Measurements from ENCODE around the gene NELL1. TPM values are rescaled to one million over a fixed set of nuclear protein-coding genes. Genes with fewer than 3 reads are reported as not detected.

Gene NELL1
- total and polyA plus RNA-seq, 8 donors = 0.24 to 1.8 (median 0.71) TPM; not detected in 2

GRCh38 chr11:21148376-21148775, 479.0 kb downstream of the NELL1 start:
- intact Hi-C loops (cut with DNase I) = no loop called here
- no peaks in the 10 kb centered on the region for H3K27me3 ChIP-seq
- no peaks in the 10 kb centered on the region for H3K36me3 ChIP-seq
- DNase-seq (no peak), ATAC-seq (no peak)
- H3K4me3 ChIP-seq = no peak overlapping the region
- TF ChIP-seq, protein P1, sequence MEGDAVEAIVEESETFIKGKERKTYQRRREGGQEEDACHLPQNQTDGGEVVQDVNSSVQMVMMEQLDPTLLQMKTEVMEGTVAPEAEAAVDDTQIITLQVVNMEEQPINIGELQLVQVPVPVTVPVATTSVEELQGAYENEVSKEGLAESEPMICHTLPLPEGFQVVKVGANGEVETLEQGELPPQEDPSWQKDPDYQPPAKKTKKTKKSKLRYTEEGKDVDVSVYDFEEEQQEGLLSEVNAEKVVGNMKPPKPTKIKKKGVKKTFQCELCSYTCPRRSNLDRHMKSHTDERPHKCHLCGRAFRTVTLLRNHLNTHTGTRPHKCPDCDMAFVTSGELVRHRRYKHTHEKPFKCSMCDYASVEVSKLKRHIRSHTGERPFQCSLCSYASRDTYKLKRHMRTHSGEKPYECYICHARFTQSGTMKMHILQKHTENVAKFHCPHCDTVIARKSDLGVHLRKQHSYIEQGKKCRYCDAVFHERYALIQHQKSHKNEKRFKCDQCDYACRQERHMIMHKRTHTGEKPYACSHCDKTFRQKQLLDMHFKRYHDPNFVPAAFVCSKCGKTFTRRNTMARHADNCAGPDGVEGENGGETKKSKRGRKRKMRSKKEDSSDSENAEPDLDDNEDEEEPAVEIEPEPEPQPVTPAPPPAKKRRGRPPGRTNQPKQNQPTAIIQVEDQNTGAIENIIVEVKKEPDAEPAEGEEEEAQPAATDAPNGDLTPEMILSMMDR (IDR thresholded peaks at IDR 0.05) = no peak
- no peaks in the 10 kb centered on the region for H3K4me1 ChIP-seq
- H3K27ac ChIP-seq = no peak overlapping the region
- no peaks in the 10 kb centered on the region for H3K9me3 ChIP-seq

GRCh38 chr11:21160140-21160539, 490.8 kb downstream of the NELL1 start:
- no peak for DNase-seq
- Histone ChIP-seq H3K27ac (no peak overlapping the region), H3K9me3 (no peaks in the 10 kb centered on the region), H3K27me3 (no peaks in the 10 kb centered on the region), H3K4me3 (no peak overlapping the region), H3K4me1 (no peaks in the 10 kb centered on the region), H3K36me3 (no peaks in the 10 kb centered on the region)
- TF ChIP-seq, protein P1 (IDR thresholded peaks at IDR 0.05) = no peak
- ATAC-seq = no peak
- intact Hi-C loops (cut with DNase I) = no loop called here

GRCh38 chr11:21169639-21170038, 500.3 kb downstream of the NELL1 start:
- H3K4me3 ChIP-seq = no peak overlapping the region
- no peak for DNase-seq
- no peak overlapping the region for H3K27ac ChIP-seq
- intact Hi-C loops (cut with DNase I) = no loop called here
- ATAC-seq = no peak
- H3K27me3 ChIP-seq = no peaks in the 10 kb centered on the region
- H3K9me3 ChIP-seq = no peaks in the 10 kb centered on the region
- no peaks in the 10 kb centered on the region for H3K36me3 ChIP-seq
- TF ChIP-seq, protein P1 (IDR thresholded peaks at IDR 0.05) = no peak
- no peaks in the 10 kb centered on the region for H3K4me1 ChIP-seq

DNA sequence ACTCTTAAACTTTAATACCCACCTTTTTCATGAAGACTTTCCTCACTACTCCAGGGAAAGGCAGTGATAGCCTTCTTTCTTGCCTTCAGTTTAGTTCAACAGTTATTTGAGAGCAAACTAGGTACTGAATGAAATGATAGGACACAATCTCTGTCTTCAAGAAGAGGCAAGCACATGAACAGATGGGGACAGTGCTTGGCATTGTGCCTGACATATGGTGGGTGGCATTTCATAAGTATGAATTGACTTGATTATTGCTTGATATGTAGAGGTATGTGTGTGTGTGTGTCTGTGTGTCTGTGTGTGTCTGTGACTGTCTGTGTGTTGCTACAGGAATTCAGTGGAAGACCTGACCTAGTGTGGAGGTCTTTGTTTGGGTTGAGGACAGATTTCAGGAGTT, 504.1 kb downstream of the NELL1 start:
- Histone ChIP-seq H3K36me3 (no peaks in the 10 kb centered on the region), H3K27ac (no peak overlapping the region), H3K9me3 (no peaks in the 10 kb centered on the region), H3K4me3 (no peak overlapping the region), H3K4me1 (no peaks in the 10 kb centered on the region), H3K27me3 (no peaks in the 10 kb centered on the region)
- TF ChIP-seq, protein P1 (IDR thresholded peaks at IDR 0.05) = no peak
- ATAC-seq (no peak), DNase-seq (no peak)
- intact Hi-C loops (cut with DNase I) = no loop called here

DNA sequence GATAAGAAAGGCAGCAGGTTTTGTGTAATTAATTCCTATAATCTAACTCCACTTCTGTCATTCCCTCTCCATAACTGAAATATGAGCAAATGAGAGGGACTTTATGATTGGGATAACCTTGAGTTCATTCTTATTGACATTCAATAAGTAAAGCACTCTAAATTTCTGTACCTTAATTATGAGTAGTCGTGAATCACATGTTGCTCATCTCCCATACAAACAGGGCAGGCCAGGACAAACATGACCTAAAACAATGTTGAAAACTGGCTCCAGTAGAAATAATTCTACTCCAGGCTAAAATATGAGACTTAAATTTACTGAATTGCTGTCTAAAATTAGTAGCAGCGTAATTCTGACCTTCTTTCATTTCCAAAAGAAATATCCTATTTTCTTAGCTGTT, 505.4 kb downstream of the NELL1 start:
- H3K4me3 ChIP-seq = no peak overlapping the region
- H3K27me3 ChIP-seq = no peaks in the 10 kb centered on the region
- TF ChIP-seq, protein P1 (IDR thresholded peaks at IDR 0.05) = no peak
- H3K27ac ChIP-seq = no peak overlapping the region
- DNase-seq (no peak), ATAC-seq (no peak)
- no peaks in the 10 kb centered on the region for H3K9me3 ChIP-seq
- H3K36me3 ChIP-seq = no peaks in the 10 kb centered on the region
- H3K4me1 ChIP-seq = no peaks in the 10 kb centered on the region
- intact Hi-C loops (cut with DNase I) = no loop called here
